RWPE2 (cell line): ENCODE measurements around the gene CNOT4.

ENCODE experiments used
- ATAC-seq: fragments of 200-7000 bp; cut with Tn5 transposase; 3 replicates; pipeline ENCODE4 v1.9.1; 2021; ENCODE audit warnings: low read depth
- DNase-seq: peaks from one replicate; pipeline ENCODE4 v3.0.0-alpha.2; 2020; ENCODE audit warnings: low spot score
- H3K27ac ChIP-seq: fragments of 450-650 bp; 2 replicates; pipeline ENCODE4 v1.5.1; 2017; ENCODE audit warnings: mild to moderate bottlenecking; ENCODE audit not compliant: poor library complexity, severe bottlenecking
- H3K27me3 ChIP-seq: fragments of 250-450 bp; sonication (Bioruptor Pico); 2 replicates; pipeline ENCODE4 v1.5.1; 2021; ENCODE audit warnings: mild to moderate bottlenecking, moderate library complexity; ENCODE audit not compliant: insufficient read depth, poor library complexity, severe bottlenecking
- H3K36me3 ChIP-seq: fragments of 250-450 bp; sonication (Bioruptor Pico); 2 replicates; pipeline ENCODE4 v1.5.1; 2020; ENCODE audit warnings: low read depth, mild to moderate bottlenecking, moderate library complexity
- H3K4me1 ChIP-seq: fragments of 250-450 bp; sonication (Bioruptor Pico); 2 replicates; pipeline ENCODE4 v1.5.1; 2021; ENCODE audit warnings: mild to moderate bottlenecking, moderate library complexity; ENCODE audit not compliant: insufficient read depth, poor library complexity, severe bottlenecking
- H3K4me3 ChIP-seq: fragments of 250-450 bp; sonication (Bioruptor Pico); 2 replicates; pipeline ENCODE4 v1.5.1; 2021; ENCODE audit warnings: mild to moderate bottlenecking, moderate library complexity; ENCODE audit not compliant: severe bottlenecking
- H3K9me3 ChIP-seq: fragments of 250-450 bp; sonication (Bioruptor Pico); 2 replicates; pipeline ENCODE4 v1.5.1; 2021; ENCODE audit warnings: mild to moderate bottlenecking, moderate library complexity; ENCODE audit not compliant: severe bottlenecking
- TF ChIP-seq, protein P1 (sequence below): fragments of 450-650 bp; IDR thresholded peaks from one replicate; pipeline ENCODE4 v1.5.1; 2017; ENCODE audit warnings: mild to moderate bottlenecking, moderate library complexity; ENCODE audit not compliant: poor library complexity, severe bottlenecking

The CNOT4 gene

GRCh38 chr7:135342887-135343286 is 167.0 kb downstream of the CNOT4 start:
- no peak overlapping the region for H3K27ac ChIP-seq
- no peak for ATAC-seq
- TF ChIP-seq, protein P1, sequence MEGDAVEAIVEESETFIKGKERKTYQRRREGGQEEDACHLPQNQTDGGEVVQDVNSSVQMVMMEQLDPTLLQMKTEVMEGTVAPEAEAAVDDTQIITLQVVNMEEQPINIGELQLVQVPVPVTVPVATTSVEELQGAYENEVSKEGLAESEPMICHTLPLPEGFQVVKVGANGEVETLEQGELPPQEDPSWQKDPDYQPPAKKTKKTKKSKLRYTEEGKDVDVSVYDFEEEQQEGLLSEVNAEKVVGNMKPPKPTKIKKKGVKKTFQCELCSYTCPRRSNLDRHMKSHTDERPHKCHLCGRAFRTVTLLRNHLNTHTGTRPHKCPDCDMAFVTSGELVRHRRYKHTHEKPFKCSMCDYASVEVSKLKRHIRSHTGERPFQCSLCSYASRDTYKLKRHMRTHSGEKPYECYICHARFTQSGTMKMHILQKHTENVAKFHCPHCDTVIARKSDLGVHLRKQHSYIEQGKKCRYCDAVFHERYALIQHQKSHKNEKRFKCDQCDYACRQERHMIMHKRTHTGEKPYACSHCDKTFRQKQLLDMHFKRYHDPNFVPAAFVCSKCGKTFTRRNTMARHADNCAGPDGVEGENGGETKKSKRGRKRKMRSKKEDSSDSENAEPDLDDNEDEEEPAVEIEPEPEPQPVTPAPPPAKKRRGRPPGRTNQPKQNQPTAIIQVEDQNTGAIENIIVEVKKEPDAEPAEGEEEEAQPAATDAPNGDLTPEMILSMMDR = no peak
- H3K36me3 ChIP-seq = no peaks in the 10 kb centered on the region
- H3K9me3 ChIP-seq = no peaks in the 10 kb centered on the region
- H3K4me3 ChIP-seq = no peak overlapping the region
- H3K4me1 ChIP-seq = no peaks in the 10 kb centered on the region
- H3K27me3 ChIP-seq = no peaks in the 10 kb centered on the region
- no peak for DNase-seq

GRCh38 chr7:135341049-135341448 is 168.9 kb downstream of the CNOT4 start:
- DNase-seq = no peak
- no peak overlapping the region for H3K27ac ChIP-seq
- no peaks in the 10 kb centered on the region for H3K4me1 ChIP-seq
- TF ChIP-seq, protein P1 = no peak
- no peaks in the 10 kb centered on the region for H3K9me3 ChIP-seq
- no peaks in the 10 kb centered on the region for H3K36me3 ChIP-seq
- H3K27me3 ChIP-seq = no peaks in the 10 kb centered on the region
- no peak overlapping the region for H3K4me3 ChIP-seq
- no peak for ATAC-seq

- Histone ChIP-seq H3K4me1 (peaks cover 20% of the 10 kb centered on the region), H3K27ac (no peak overlapping the region), H3K9me3 (no peaks in the 10 kb centered on the region), H3K4me3 (no peak overlapping the region), H3K36me3 (no peaks in the 10 kb centered on the region), H3K27me3 (no peaks in the 10 kb centered on the region)
- DNase-seq (no peak), ATAC-seq (no peak)
- TF ChIP-seq, protein P1 = no peak
Measured at GRCh38 chr7:135337977-135338550, 171.8 kb downstream of the CNOT4 start.

- Histone ChIP-seq H3K27ac (no peak overlapping the region), H3K4me3 (no peak overlapping the region), H3K36me3 (no peaks in the 10 kb centered on the region), H3K27me3 (no peaks in the 10 kb centered on the region), H3K4me1 (peaks cover 24% of the 10 kb centered on the region), H3K9me3 (no peaks in the 10 kb centered on the region)
- DNase-seq = no peak
- no peak for ATAC-seq
- TF ChIP-seq, protein P1 = no peak
Measured at GRCh38 chr7:135337506-135337905, 172.4 kb downstream of the CNOT4 start.

DNA sequence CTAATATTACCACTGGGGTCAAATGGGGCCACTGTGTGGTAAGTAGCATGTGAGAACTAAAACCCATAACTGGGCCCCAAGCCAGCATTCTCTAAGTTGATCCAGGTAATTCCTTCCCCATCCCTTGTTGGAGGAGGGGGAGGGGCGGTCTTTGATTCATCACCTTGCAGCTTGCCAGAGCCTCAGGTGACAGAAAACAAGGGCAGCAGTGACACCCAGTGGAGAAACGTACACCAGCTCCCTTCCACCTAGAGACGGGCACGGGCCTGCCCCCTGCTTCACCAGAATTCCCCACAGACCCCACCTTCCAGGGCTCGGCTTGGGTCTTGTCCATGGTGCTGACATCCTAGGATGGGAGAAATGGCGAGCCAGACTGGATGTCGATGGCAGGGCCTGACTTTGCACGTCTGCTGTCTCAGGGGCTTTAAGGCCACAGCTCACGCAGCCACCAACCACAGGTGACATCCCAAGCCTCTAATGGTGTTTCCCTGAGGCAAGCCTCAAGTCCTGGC is 174.2 kb downstream of the CNOT4 start:
- TF ChIP-seq, protein P1 = peak; percentile 87
- Histone ChIP-seq H3K27ac (peak overlapping the region; percentile 65), H3K36me3 (no peaks in the 10 kb centered on the region), H3K4me3 (no peak overlapping the region), H3K27me3 (no peaks in the 10 kb centered on the region), H3K4me1 (peaks cover 24% of the 10 kb centered on the region), H3K9me3 (no peaks in the 10 kb centered on the region)
- peak; percentile 87 for ATAC-seq
- peak; percentile 97 for DNase-seq
